ENCODE data around the gene ABR. TPM values are rescaled to one million over a fixed set of nuclear protein-coding genes. Genes with fewer than 3 reads are reported as not detected.

Gene ABR
- total RNA-seq, 1 experiment from 2014 or later, result 172 TPM

DNA sequence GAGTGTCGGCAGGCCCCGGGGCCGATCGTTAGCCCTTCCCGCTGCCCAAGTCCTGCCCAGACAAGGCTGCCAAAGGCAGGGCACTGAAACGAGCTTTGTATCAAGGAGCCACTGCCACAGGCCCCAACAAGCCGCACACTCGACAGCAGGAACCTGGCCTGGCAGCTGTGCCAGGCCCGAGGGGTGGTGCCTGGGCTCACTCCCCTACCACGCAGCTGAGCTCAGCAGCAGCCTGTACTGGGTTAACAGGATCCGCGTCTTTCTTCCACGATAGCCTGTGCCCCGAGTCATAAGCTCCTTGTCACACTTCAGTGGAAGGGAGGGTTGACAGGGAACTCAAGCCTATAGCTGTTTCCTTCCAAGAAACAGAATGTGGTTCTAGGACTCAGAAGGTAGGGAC, 87.9 kb downstream of the ABR start:
- no peak for ATAC-seq
- no peaks in the 10 kb centered on the region for H3K27me3 ChIP-seq (ENCODE audit: control insufficient read depth, insufficient read depth, low read length)
- no TSS peak for BruUV-seq (replicated peaks)
- in situ Hi-C loops (cut with HindIII; ENCODE audit: low pct_unique_long_range_greater_than_20kb, low sequenced_read_pairs), result no loop called here
- H3K4me3 ChIP-seq (ENCODE audit: low read depth in 2 of 2, low read length in 2 of 2), result no peak overlapping the region
- POLR2A ChIA-PET, result no interaction called here
- no peaks in the 10 kb centered on the region for H3K9me3 ChIP-seq (ENCODE audit: control insufficient read depth, insufficient read depth, low read depth, low read length)
- intact Hi-C loops (cut with micrococcal nuclease; ENCODE audit: unreplicated experiment), result no loop called here
- no peak for DNase-seq (ENCODE audit: low read depth, low spot score)
- H3K4me1 ChIP-seq (ENCODE audit: control insufficient read depth, insufficient read depth, low read length), result peaks cover 20% of the 10 kb centered on the region
- H3K36me3 ChIP-seq (ENCODE audit: control insufficient read depth, insufficient read depth, low read length), result no peaks in the 10 kb centered on the region
- TF ChIP-seq TCF7L2 (IDR thresholded peaks at IDR 0.05; ENCODE audit: low read depth, low read length), result no peak
- TF ChIP-seq, protein P1, sequence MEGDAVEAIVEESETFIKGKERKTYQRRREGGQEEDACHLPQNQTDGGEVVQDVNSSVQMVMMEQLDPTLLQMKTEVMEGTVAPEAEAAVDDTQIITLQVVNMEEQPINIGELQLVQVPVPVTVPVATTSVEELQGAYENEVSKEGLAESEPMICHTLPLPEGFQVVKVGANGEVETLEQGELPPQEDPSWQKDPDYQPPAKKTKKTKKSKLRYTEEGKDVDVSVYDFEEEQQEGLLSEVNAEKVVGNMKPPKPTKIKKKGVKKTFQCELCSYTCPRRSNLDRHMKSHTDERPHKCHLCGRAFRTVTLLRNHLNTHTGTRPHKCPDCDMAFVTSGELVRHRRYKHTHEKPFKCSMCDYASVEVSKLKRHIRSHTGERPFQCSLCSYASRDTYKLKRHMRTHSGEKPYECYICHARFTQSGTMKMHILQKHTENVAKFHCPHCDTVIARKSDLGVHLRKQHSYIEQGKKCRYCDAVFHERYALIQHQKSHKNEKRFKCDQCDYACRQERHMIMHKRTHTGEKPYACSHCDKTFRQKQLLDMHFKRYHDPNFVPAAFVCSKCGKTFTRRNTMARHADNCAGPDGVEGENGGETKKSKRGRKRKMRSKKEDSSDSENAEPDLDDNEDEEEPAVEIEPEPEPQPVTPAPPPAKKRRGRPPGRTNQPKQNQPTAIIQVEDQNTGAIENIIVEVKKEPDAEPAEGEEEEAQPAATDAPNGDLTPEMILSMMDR (IDR thresholded peaks at IDR 0.05), result no peak
- no peak for TF ChIP-seq SIN3A (IDR thresholded peaks at IDR 0.05; ENCODE audit: borderline replicate concordance, insufficient read depth, low read depth, low read length)
- no peak for TF ChIP-seq POLR2AphosphoS5 (IDR thresholded peaks at IDR 0.05; ENCODE audit: low read depth, low read length)
- TF ChIP-seq, protein P2, sequence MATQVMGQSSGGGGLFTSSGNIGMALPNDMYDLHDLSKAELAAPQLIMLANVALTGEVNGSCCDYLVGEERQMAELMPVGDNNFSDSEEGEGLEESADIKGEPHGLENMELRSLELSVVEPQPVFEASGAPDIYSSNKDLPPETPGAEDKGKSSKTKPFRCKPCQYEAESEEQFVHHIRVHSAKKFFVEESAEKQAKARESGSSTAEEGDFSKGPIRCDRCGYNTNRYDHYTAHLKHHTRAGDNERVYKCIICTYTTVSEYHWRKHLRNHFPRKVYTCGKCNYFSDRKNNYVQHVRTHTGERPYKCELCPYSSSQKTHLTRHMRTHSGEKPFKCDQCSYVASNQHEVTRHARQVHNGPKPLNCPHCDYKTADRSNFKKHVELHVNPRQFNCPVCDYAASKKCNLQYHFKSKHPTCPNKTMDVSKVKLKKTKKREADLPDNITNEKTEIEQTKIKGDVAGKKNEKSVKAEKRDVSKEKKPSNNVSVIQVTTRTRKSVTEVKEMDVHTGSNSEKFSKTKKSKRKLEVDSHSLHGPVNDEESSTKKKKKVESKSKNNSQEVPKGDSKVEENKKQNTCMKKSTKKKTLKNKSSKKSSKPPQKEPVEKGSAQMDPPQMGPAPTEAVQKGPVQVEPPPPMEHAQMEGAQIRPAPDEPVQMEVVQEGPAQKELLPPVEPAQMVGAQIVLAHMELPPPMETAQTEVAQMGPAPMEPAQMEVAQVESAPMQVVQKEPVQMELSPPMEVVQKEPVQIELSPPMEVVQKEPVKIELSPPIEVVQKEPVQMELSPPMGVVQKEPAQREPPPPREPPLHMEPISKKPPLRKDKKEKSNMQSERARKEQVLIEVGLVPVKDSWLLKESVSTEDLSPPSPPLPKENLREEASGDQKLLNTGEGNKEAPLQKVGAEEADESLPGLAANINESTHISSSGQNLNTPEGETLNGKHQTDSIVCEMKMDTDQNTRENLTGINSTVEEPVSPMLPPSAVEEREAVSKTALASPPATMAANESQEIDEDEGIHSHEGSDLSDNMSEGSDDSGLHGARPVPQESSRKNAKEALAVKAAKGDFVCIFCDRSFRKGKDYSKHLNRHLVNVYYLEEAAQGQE (IDR thresholded peaks at IDR 0.05; ENCODE audit: insufficient read depth in 1 of 2, low read depth in 2 of 2, low read length in 1 of 2), result no peak
- CTCF ChIA-PET, result no interaction called here
- no peak overlapping the region for H3K27ac ChIP-seq (ENCODE audit: low read length)

GRCh38 chr17:1091190-1091534, 88.6 kb downstream of the ABR start:
- Histone ChIP-seq H3K27ac (ENCODE audit: low read length) (no peak overlapping the region), H3K27me3 (ENCODE audit: control insufficient read depth, insufficient read depth, low read length) (no peaks in the 10 kb centered on the region), H3K4me1 (ENCODE audit: control insufficient read depth, insufficient read depth, low read length) (peaks cover 22% of the 10 kb centered on the region), H3K36me3 (ENCODE audit: control insufficient read depth, insufficient read depth, low read length) (no peaks in the 10 kb centered on the region), H3K9me3 (ENCODE audit: control insufficient read depth, insufficient read depth, low read depth, low read length) (no peaks in the 10 kb centered on the region), H3K4me3 (ENCODE audit: low read depth in 2 of 2, low read length in 2 of 2) (no peak overlapping the region)
- TF ChIP-seq, protein P2 (IDR thresholded peaks at IDR 0.05; ENCODE audit: insufficient read depth in 1 of 2, low read depth in 2 of 2, low read length in 1 of 2), result no peak
- TF ChIP-seq, protein P1 (IDR thresholded peaks at IDR 0.05), result no peak
- TF ChIP-seq POLR2AphosphoS5 (IDR thresholded peaks at IDR 0.05; ENCODE audit: low read depth, low read length) (no peak), TCF7L2 (IDR thresholded peaks at IDR 0.05; ENCODE audit: low read depth, low read length) (no peak), SIN3A (IDR thresholded peaks at IDR 0.05; ENCODE audit: borderline replicate concordance, insufficient read depth, low read depth, low read length) (no peak)
- POLR2A ChIA-PET, result no interaction called here
- no peak for DNase-seq (ENCODE audit: low read depth, low spot score)
- intact Hi-C loops (cut with micrococcal nuclease; ENCODE audit: unreplicated experiment), result no loop called here
- CTCF ChIA-PET, result no interaction called here
- no peak for ATAC-seq
- in situ Hi-C loops (cut with HindIII; ENCODE audit: low pct_unique_long_range_greater_than_20kb, low sequenced_read_pairs), result no loop called here
- no TSS peak for BruUV-seq (replicated peaks)
